HG02798 (cell line): ENCODE data around the gene SBNO2.
"Not testable (repeated sequence)": the region's sequence is repeated elsewhere in the genome, so short reads cannot be mapped to it uniquely, and the experiment has no call there.

Experiments
- ATAC-seq: cut with Tn5 transposase; IDR thresholded peaks from one replicate; pipeline ENCODE4 v1.9.1; 2021; ENCODE audit warnings: mild to moderate bottlenecking; ENCODE audit not compliant: unreplicated experiment, poor library complexity

SBNO2 gene

DNA sequence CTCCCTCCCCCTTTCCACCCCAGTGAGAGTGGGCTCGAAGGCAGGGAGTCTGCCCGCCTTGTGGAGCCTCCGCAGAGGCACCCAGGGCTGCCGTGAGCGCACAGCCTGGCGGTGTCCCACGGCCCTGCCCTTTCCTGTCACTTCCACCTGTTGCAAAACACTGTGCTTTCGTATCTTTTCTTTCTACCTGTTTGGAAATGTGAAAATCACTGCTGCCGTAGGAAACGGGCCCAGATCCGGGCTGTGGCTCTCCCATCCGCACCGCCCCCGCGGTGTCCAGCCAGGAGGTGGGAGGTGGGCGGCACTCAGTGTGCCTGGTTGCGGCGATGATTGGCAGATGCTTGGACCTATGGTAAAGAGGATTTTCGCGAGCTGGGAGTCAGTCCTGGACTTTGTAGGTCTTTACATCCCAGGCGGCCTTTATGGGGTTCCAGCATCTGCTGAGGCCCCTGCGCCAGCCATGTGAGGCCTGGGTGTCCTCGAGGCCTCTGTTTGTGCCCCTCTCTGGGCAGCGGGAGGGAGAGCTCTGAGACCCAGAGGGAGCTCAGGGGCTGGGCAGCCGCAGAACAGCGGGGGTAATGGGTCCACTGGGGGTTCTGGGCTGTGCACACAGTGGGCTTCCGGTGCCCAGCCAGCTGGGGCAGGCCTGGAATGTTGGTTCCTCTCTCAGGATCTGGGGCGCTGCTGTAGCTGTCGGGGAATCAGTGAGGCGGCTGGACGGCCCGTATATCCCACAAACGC is 37.6 kb upstream of the SBNO2 start:
- no peak for ATAC-seq

DNA sequence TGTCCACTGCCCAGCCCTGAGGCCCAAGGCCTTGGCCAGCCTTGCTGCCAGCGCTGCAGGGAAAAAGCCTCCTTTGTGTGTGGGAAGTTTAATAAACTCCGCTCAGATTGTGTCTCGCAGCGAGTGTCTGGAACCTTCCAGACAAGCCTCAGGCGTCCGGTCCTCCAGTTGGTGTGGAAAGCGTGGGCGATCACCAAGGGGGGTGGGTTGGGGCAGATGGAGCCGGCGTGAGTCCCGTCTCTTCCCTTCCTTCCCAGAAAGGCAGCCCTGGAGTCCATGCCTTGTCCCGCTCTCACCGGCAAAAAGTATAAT is 36.1 kb upstream of the SBNO2 start:
- ATAC-seq: no peak

DNA sequence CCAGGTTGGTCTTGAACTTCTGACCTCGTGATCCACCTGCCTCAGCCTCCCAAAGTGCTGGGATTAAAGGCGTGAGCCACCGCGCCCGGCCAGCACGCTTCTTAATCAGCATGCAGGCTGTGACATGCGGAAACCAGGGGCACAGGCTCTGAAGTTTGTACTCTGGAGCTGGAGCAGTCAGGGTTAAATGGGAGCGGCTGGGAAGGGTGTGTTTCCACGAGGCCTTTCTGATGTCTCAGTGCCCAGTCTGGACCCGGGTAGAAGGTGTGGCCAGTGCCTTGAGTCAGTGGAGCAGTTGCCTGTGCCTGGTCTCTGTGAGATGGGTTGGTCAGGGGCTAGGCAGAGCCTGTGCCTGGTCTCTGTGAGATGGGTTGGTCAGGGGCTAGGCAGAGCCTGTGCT is 34.8 kb upstream of the SBNO2 start:
- not testable (repeated sequence) for ATAC-seq

DNA sequence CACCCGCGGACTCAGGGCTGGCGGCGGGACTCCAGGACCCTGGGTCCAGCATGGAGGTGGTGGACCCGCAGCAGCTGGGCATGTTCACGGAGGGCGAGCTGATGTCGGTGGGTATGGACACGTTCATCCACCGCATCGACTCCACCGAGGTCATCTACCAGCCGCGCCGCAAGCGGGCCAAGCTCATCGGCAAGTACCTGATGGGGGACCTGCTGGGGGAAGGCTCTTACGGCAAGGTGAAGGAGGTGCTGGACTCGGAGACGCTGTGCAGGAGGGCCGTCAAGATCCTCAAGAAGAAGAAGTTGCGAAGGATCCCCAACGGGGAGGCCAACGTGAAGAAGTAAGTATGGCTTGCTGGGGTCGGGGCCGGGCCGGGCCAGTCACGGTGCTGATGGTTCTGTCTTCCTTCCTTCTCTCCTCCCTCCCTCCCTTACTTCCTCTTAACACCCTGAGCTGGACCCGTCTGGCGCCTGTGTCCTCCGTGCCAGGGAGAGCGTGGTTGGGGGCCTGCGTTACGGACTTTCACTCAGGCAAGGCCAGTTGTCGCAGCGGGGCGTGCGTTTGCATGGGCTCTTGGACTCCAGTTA is 32.9 kb upstream of the SBNO2 start:
- no peak for ATAC-seq

DNA sequence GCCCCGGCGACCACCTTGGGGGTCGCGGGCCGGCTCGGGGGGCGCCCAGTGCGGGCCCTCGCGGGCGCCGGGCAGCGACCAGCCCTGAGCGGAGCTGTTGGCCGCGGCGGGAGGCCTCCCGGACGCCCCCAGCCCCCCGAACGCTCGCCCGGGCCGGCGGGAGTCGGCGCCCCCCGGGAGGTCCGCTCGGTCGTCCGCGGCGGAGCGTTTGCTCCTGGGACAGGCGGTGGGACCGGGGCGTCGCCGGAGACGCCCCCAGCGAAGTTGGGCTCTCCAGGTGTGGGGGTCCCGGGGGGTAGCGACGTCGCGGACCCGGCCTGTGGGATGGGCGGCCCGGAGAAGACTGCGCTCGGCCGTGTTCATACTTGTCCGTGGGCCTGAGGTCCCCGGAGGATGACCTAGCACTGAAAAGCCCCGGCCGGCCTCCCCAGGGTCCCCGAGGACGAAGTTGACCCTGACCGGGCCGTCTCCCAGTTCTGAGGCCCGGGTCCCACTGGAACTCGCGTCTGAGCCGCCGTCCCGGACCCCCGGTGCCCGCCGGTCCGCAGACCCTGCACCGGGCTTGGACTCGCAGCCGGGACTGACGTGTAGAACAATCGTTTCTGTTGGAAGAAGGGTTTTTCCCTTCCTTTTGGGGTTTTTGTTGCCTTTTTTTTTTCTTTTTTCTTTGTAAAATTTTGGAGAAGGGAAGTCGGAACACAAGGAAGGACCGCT is 32.2 kb upstream of the SBNO2 start:
- no peak for ATAC-seq

DNA sequence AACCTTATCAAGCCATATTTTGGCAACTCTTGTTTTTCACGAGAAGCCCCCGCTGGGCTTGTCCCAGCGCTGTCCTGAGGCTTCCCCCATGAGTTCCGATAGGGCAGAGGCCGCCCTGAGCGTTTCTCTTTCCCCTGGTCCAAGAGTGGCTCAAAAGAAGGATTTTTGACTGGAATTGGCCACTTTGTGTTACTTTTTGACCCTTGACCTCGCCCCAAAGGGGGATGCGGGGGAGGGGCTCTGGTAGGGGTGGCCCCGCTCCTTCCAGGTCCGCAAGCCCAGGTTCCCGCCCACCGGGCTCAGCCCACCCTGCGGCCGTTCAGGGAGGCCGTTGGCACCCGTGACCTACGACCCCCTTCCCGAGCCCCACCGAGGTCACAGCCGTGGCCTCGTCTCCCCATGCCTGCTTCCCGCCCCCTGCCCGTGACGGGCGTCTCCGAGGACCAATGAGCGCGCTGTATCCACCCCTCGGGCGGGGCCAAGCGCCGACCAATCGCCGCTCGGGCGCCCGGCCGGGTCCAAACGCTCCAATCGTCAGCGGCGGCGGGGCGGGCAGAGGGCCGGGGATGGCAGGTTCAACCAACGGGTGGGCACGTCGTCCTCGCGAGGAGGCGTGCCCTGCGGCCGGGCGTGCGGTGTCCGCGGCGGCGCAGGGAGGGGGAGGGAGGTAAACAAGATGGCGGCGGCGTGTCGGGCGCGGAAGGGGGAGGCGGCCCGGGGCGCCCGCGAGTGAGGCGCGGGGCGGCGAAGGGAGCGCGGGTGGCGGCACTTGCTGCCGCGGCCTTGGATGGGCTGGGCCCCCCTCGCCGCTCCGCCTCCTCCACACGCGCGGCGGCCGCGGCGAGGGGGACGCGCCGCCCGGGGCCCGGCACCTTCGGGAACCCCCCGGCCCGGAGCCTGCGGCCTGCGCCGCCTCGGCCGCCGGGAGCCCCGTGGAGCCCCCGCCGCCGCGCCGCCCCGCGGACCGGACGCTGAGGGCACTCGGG is 31.3 kb upstream of the SBNO2 start, which contains the start of gene STK11:
Gene STK11 (plus strand): TSS at position 665 of the 986 bp plus-strand sequence. CDS start 1,136 bp downstream, outside the sequence.
- peak; percentile 93 for ATAC-seq

DNA sequence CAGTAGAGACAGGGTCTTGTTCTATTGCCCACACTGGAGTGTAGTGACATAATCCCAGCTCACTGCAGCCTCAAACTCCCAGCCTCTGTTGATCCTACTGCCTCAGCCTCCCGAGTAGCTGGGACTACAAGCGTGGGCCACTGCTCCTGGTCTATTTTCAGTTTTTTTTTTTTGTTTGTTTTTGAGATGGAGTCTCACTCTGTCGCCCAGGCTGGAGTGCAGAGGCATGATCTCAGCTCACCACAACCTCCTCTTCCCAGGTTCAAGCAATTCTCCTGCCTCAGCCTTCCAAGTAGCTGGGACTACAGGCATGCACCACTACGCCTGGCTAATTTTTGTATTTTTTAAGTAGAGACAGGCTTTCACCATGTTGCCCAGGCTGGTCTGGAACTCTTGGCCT is 26.5 kb upstream of the SBNO2 start:
- ATAC-seq: not testable (repeated sequence)

DNA sequence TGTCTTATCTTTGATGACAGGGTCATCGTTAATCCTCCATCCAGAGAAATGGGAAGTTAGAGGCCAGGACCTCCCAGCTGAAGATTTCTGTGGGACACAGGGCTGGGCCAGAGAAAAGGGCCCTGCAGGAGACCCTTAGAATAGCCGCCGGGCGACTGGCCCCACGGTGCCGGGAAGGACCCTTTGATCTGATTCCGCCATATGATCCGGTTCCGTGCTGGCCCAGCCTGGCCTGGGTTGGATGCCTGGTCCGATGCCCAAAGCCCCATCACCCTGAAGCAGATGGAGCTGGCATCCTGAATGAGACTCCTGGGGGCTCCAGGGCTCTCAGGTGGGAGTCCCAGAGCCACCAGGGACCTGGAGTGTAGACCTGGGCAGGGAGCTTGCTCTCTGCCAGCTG is 25.5 kb upstream of the SBNO2 start:
- no peak for ATAC-seq

DNA sequence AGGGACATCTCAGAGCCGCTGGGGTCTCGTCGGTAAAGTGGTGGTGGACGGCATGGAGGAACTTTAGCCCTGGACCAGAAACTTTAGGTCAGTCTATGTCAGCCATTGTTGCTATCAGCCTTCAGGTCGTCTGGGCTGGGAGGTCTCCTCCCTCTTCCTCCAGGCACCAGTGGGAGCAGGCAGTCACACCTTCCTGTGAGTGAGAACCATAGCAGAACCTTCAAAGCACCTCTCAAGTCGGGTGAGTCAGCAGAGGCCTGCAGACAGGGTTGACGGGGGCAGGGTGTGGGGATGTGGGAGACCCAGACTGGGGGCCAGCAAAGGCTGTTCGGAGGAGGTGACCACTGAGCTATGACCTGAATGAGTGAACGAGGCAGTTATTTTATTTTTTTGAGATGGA is 15.4 kb upstream of the SBNO2 start:
- ATAC-seq: no peak

DNA sequence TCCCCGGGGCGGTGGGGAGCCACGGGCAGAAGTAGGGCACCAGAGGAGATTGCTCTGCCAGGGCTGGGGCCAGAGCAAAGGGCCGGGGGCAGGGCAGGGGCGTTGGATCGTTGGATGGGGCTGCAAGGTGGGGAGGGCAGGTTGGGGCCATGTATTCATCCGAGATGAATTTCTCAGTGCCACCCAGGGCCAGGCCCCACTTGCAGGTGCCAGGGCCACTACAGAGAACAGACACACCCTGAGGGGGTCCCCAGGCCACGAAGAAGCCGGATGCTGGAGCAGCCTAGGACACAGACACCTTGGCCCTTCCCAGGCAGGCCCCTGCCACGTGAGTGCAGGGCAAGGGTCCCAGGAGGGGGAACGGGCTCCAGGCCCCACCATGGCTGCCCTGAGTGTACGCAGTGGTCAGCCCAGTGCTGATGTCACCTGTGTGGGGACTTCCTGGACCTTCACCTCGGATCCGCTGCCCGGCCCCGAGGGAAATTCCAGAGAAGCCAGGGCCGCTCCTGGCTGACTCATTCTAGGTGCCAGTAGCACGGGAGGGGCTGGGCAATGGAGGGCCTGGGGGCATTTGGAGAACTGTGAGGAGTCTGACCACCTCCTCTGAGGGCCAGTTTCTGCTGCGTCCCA is 9.6 kb upstream of the SBNO2 start:
- ATAC-seq: peak; percentile 55

DNA sequence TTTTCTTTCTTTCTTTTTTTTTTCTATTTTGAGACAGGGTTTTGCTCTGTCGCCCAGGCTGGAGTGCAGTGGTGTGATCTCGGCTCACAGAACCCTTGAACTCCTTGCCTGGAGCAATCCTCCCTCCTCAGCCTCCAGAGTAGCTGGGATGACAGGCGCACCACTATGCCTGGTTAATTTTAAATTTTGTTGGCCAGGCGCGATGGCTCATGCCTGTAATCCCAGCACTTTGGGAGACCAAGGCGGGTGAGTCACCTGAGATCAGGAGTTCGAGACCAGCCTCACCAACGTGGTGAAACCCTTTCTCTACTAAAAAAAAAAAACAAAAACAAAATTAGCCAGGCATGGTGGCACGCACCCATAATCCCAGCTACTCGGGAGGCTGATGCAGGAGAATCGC is 8.7 kb upstream of the SBNO2 start:
- ATAC-seq: no peak

DNA sequence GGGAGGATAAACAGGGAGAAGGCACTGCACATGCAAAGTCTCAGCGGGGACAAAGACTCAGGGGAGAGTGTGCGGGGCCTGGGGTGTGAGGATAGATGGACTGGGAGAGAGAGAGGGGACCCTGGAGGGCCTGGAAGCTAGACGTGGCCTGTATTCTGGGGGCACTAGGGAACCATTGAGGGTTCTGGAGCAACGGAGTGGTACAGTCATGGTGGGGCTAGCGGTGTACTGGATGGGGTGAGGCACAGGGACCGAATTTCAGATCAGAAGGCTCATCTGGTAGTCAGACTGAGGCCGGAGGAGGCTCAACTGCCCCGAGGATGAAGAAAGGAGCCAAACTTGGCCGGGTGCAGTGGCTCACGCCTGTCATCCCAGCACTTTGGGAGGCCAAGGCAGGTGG is 8.0 kb upstream of the SBNO2 start:
- ATAC-seq: no peak

DNA sequence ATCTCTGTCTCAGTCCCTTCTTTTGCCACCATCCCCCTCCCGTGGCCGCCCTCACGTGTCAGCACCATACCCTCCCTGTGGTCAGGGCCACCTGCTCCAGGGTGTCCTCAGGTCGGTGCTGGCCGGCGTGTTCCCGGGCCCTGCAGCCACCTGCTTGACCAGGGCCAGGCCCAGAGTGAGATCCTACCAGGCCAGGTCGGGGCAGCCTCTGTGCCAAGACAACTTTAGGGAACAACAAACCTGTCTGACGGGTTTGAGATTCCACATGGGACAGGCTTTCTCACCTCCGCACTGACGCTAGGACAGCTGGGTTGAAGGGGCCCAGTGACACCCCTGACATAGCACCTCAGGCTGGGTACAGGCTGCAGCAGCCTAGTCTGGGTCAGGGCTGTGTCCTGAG is 7.5 kb upstream of the SBNO2 start:
- ATAC-seq: no peak

DNA sequence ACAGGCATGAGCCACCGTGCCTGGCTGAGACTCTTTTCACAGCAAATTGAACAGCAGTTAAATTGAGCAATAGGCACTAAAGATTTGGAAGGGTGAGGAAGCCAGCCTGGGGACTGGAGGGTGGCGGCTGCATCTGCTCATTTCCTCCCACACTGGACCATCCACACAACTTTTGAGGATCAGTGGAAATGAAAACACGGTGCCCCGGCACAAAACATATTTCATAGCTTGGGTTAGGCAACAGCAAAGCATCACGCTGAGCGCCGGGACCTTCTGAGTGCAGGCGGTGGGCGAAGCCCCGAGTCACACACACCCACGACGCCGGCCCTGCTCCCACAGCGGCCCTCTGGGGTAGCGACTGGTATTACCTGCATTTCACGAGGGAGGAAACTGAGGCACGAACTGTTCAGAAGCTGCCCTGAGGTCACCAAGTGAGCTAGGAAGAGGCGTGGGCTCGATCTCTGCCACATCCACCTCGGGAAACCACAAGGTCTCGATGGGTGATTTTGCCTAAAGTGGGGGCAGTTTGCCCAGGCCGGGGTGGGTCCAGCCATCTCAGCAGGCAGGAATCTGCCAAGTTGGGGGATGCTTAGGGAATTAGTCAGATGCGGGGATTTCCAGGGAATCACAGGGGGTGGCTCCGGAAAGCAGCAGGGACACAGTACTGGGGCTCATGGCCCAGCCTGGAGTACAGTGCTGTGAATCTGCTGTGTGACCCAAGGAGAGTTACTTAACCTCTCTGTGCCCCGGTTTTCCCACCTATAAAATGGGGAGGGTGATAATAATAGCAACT is 3.5 kb upstream of the SBNO2 start:
- ATAC-seq: no peak

DNA sequence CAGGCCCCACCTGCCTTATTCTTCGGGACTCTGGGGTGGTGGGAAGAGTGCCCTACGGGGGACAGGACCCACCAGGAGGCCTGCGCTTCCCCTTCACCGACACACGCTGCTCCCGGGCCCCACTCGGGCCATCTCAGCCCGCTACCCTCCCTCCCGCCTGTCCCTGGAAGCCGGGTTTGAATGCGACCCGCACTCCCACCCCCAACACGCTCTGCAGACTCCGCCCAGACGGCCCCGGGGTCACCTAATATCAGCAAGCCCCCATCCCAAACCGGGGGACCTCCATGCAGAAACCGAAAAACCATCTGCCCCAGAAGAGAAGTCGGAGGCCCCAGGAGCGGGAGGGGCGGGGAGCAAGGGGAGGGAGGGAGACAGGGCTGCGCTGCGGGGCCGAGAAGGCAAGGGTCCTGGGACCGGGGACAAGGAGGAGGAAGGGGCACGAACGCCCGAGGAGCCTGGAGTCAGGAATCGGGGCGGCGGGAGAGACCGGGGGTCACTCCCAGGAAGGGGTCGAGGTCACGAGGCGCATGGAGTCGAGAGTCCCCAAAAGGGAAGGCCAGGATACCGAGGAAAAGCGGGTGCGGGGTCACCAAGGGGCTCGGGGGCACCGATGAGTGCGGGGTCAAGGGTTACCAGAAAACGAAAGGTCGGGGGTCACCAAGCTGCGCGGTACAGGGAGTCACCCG is 766 bp downstream of the SBNO2 start:
- ATAC-seq: no peak

DNA sequence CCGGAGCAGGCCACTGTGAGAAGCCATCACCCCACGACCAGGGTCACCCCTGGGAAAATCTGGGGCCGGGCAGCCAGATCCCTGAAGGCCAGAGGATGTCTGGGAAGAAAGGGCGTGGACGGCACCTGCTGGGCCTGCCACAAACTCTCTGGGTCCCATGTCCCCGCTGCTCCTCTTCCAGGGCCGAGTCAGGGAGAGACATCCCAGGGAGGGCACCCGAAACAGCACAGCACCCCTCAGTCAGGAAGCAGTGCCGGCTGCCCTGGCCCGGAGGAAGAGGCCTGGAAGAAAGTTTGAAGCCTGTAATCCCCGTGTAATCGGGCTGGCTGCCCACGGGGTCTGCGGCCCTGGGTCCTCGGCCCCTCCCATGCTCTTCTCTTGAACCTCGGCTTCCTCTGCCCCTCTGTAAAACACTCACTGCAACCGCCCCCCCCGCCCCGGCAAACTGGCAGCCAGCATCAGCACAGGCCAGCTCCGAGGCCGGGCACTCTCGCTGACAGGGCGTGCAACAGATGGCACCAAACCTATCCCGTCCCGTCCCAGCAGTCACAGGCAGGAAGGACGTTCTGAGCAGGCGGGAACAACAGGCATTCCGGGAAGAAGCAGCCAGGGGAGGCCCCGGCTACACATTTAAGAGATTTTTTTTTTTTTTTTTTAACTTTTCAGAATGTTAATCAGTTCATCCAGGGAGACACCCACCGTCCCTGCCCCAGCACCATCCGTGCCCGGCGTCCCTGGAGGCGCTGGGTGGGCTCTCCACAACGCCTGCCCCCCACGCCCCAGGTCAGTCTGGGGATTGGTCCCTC is 1.5 kb downstream of the SBNO2 start:
- ATAC-seq: no peak

DNA sequence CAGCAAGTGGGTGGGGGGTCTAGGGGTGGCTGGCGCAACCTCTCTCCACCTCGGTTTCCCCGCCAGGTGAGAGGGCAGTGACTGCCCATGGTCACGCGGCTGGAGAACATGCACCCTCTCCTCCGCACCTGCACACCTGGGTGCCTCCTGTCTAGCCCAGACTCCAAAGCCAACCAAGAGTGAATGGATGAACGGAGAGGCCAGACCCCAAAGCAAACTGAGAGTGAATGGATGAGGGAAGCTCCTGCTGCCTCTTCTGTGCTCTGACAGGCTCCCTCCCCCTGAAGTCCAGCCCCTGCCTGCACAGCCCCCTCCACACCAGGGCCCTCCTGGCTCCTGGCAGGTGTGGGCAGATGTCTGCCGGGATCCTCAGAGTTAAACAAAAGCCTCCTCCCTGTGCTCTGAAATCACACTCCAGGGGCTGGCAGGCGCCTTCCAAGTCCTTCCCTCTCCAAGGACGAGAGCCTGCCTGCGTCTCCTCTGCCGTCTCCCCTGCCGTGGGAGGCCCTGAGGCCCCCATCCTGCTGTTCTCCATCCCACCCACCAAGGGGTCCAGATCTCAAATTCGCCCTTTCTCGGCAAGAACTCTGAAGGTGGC is 2.2 kb downstream of the SBNO2 start:
- no peak for ATAC-seq
